ENCODE measurements around the gene RERE. TPM values are rescaled to one million over a fixed set of nuclear protein-coding genes. Genes with fewer than 3 reads are reported as not detected.

The RERE gene
- total RNA-seq, 2 experiments from 2014 or later = 73.1 to 211 TPM

- H3K79me2 ChIP-seq (ENCODE audit: insufficient read depth, low read depth, low read length) = no peaks in the 10 kb centered on the region
- no TSS peak for BruUV-seq (replicated peaks)
These were observed 176.0 kb downstream of the RERE start for GRCh38 chr1:8641377-8641997.

GRCh38 chr1:8640950-8641349, 176.5 kb downstream of the RERE start:
- Histone ChIP-seq H3K4me2 (ENCODE audit: low read length) (no peak overlapping the region), H3K9me2 (ENCODE audit: insufficient read depth, low read length) (no peaks in the 10 kb centered on the region), H3K79me2 (ENCODE audit: insufficient read depth, low read depth, low read length) (no peaks in the 10 kb centered on the region), H3K36me3 (ENCODE audit: insufficient read depth, low read length) (no peaks in the 10 kb centered on the region), H2AFZ (ENCODE audit: low read length) (no peak overlapping the region), H3K9me3 (ENCODE audit: low read length) (no peaks in the 10 kb centered on the region), H3K27ac (ENCODE audit: low read depth, low read length, poor library complexity, severe bottlenecking) (no peak overlapping the region), H3K4me1 (ENCODE audit: insufficient read depth, low read length, poor library complexity, severe bottlenecking) (peaks cover 28% of the 10 kb centered on the region), H3K4me3 (ENCODE audit: low read depth, low read length, poor library complexity, severe bottlenecking) (no peak overlapping the region), H4K20me1 (ENCODE audit: insufficient read depth, low read length) (no peaks in the 10 kb centered on the region)
- ChIA-PET CTCF (ENCODE audit: unreplicated experiment) (no interaction called here), POLR2A (interaction anchor here (0.9 to 1.5 kb wide), 3 partner anchors 9 to 80 kb away, joined by 3 to 4 read pairs (median 3); no protein-coding TSS in a partner anchor)
- intact Hi-C loops (cut with micrococcal nuclease; ENCODE audit: unreplicated experiment) = no loop called here
- no TSS peak for BruUV-seq (replicated peaks)
- TF ChIP-seq EZH2phosphoT487 (IDR thresholded peaks at IDR 0.05; ENCODE audit: borderline replicate concordance, low read depth, low read length) = no peak
- TF ChIP-seq CTCF (conservative IDR thresholded peaks at IDR 0.05; ENCODE audit: low read length) = no peak
- no peak for DNase-seq (ENCODE audit: low spot score)

More at GRCh38 chr1:8641377-8641997, 176.0 kb downstream of the RERE start:
- ChIA-PET CTCF (ENCODE audit: unreplicated experiment) (no interaction called here), POLR2A (interaction anchor here (0.9 to 1.6 kb wide), 4 partner anchors 10 to 80 kb away, joined by 3 to 4 read pairs (median 4); no protein-coding TSS in a partner anchor)
- Histone ChIP-seq H3K4me3 (ENCODE audit: low read depth, low read length, poor library complexity, severe bottlenecking) (no peak overlapping the region), H3K9me2 (ENCODE audit: insufficient read depth, low read length) (no peaks in the 10 kb centered on the region), H4K20me1 (ENCODE audit: insufficient read depth, low read length) (no peaks in the 10 kb centered on the region), H3K36me3 (ENCODE audit: insufficient read depth, low read length) (no peaks in the 10 kb centered on the region), H3K4me1 (ENCODE audit: insufficient read depth, low read length, poor library complexity, severe bottlenecking) (peaks cover 31% of the 10 kb centered on the region), H3K27ac (ENCODE audit: low read depth, low read length, poor library complexity, severe bottlenecking) (no peak overlapping the region), H3K9me3 (ENCODE audit: low read length) (no peaks in the 10 kb centered on the region), H2AFZ (ENCODE audit: low read length) (no peak overlapping the region), H3K4me2 (ENCODE audit: low read length) (no peak overlapping the region)
- no peak for TF ChIP-seq EZH2phosphoT487 (IDR thresholded peaks at IDR 0.05; ENCODE audit: borderline replicate concordance, low read depth, low read length)
- TF ChIP-seq CTCF (conservative IDR thresholded peaks at IDR 0.05; ENCODE audit: low read length) = no peak
- intact Hi-C loops (cut with micrococcal nuclease; ENCODE audit: unreplicated experiment) = no loop called here
- DNase-seq (ENCODE audit: low spot score) = no peak

GRCh38 chr1:8639148-8639547, 178.3 kb downstream of the RERE start:
- no peak for DNase-seq (ENCODE audit: low spot score)
- Histone ChIP-seq H3K4me3 (ENCODE audit: low read depth, low read length, poor library complexity, severe bottlenecking) (no peak overlapping the region), H2AFZ (ENCODE audit: low read length) (no peak overlapping the region), H3K9me3 (ENCODE audit: low read length) (no peaks in the 10 kb centered on the region), H3K36me3 (ENCODE audit: insufficient read depth, low read length) (no peaks in the 10 kb centered on the region), H3K4me1 (ENCODE audit: insufficient read depth, low read length, poor library complexity, severe bottlenecking) (peaks cover 26% of the 10 kb centered on the region), H4K20me1 (ENCODE audit: insufficient read depth, low read length) (peaks cover 5% of the 10 kb centered on the region; the same call in 1 of the 2 replicates), H3K4me2 (ENCODE audit: low read length) (no peak overlapping the region), H3K27ac (ENCODE audit: low read depth, low read length, poor library complexity, severe bottlenecking) (no peak overlapping the region), H3K9me2 (ENCODE audit: insufficient read depth, low read length) (no peaks in the 10 kb centered on the region), H3K79me2 (ENCODE audit: insufficient read depth, low read depth, low read length) (0 out of 2 replicates have a peak, but pooled peaks cover 3% of the 10 kb centered on the region)
- TF ChIP-seq EZH2phosphoT487 (IDR thresholded peaks at IDR 0.05; ENCODE audit: borderline replicate concordance, low read depth, low read length) = no peak
- no peak for TF ChIP-seq CTCF (conservative IDR thresholded peaks at IDR 0.05; ENCODE audit: low read length)
- ChIA-PET CTCF (ENCODE audit: unreplicated experiment) (no interaction called here), POLR2A (interaction anchor here (0.9 to 1.1 kb wide), 3 partner anchors 12 to 167 kb away, joined by 3 to 4 read pairs (median 4); no protein-coding TSS in a partner anchor)
- BruUV-seq (replicated peaks) = no TSS peak
- intact Hi-C loops (cut with micrococcal nuclease; ENCODE audit: unreplicated experiment) = no loop called here

Data from OCI-LY7 (cell line).